Measurements from ENCODE around the gene CNTN6.
"Not testable (repeated sequence)": the region's sequence is repeated elsewhere in the genome, so short reads cannot be mapped to it uniquely, and the experiment has no call there.

The CNTN6 gene

GRCh38 chr3:1287815-1288214 is 195.0 kb downstream of the CNTN6 start:
- no peak for DNase-seq (ENCODE audit: low spot score)

DNA sequence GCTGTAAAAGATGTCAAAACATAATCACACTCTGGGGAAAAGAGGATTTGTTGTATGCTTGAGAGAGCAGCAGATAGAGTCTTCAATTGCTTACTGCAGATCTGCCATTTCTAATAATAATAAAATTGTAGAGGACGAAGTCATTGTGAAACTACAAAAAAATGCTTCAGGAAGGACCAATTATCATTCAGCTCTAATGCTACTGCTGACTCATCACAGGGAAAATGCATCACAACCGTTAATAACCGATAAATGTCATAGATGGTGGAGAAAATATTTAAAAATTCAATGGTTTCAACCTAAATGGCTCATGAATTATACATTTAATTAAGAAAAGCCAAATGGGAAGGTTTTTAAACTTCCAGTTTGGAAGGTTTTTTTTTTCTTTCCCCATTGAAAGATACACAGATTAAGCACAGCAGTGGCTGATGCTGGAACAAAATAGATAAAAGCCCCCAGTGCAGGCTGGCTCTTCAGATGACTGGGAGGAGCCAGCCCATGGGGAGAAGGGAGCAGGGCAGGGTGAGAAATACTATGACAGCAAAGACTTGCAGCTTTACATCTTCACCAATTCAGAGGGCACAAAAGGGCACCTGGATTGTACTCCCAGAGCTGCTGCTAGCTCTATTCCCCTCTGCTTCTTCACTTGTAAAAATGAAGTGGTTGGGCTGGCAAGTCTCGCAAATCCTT is 196.1 kb downstream of the CNTN6 start:
- no peak for DNase-seq (ENCODE audit: low spot score)

DNA sequence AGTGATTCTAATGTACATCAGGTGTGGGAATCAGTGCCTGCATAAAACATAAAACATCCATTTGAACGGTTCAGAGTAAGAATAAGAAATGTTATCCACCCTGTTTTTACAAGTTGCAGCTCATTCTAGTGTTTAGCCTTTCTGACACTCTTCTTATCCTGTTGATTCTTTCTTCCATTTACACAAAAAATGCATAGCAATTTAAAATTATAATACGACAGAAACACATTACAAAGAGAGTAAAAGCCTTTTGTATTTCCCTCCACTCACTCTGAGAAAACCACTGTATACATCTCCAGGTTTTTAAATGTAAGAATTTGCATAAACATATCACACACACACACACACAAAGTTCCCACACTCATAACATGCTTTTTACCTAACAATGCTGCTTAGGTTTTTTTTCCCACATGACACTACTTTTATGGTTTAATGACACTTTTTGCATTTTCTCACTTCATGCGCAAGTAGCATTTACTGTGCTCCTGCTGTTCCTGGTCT is 199.8 kb downstream of the CNTN6 start:
- DNase-seq (ENCODE audit: low spot score), result no peak

DNA sequence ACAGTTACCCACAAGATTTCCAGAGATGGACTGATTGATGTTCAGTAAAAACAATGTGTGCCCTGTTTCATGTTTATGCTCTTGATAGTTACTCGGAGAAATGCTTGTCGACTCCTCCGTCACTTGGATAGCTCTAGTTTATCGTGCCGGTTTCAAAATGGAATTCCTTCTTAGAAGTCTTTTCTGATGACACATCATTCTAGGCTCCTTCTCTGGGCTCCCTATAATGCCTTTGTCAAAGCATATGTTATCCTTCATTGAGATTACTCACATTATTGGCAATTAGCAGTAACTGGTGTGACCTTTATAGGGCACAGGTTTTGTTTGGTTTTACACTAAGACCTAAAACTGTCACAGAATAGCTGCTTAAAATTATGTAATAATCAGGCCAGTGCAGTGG is 201.8 kb downstream of the CNTN6 start:
- DNase-seq (ENCODE audit: low spot score), result no peak

GRCh38 chr3:1318296-1319005 is 225.6 kb downstream of the CNTN6 start:
- no peak for DNase-seq (ENCODE audit: low spot score)

DNA sequence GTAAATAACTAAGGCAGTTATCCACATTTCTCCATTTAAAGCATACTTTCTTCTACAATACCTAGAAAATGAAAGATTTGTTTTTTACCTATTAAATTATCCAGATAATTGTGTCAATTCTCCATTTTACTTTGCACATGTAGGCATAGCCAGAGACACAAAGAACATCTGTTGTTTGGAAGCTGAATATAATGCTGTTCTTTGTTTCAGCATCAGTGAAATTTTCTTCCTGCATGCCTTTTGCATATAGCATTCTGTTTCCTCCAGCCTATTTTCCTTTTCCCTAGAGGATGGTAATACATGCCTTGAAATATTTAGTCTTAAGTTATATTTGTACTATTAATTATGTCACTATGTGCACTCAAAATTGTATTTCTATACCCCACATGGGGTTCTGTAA is 233.7 kb downstream of the CNTN6 start:
- DNase-seq (ENCODE audit: low spot score), result no peak

DNA sequence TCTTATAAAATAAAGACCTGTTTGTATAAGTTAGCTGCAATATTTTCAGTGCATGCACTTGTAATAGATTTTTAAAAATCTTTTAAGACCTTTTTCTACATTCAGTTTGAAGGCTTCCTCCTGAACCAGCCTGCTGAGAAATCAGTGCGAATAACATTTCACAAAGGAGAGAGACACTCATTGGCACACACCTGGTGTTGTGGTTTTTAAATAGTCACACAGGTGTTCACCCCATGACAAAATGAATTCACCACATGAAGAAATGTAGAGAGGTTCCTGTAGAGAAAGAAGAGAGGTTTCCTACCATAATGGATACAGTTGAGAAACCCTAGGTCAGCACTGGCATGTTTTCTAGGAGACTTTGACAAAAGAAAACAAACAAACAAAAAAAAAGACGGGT is 237.3 kb downstream of the CNTN6 start:
- no peak for DNase-seq (ENCODE audit: low spot score)

DNA sequence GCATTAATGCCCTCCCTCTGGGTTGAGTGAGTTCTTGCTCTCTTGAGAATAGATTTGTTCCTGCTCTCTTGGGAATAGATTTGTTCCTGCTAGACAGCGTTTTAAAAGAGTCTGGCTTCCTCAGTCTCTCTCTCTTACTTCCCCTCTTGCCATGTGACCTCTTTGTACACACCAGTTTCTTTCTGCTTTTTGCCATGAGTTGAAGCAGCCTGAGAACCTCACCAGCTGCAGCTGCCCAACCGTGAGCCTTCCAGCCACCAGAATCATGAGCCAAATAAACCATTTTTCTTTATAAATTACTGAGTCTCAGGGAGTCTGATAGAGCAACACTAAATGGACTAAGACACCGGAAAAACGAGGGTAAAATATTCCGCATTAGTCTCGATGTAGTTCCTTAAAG is 253.6 kb downstream of the CNTN6 start:
- DNase-seq (ENCODE audit: low spot score), result no peak

- DNase-seq (ENCODE audit: low spot score), result no peak
Observed at GRCh38 chr3:1348547-1348946, 255.7 kb downstream of the CNTN6 start.

DNA sequence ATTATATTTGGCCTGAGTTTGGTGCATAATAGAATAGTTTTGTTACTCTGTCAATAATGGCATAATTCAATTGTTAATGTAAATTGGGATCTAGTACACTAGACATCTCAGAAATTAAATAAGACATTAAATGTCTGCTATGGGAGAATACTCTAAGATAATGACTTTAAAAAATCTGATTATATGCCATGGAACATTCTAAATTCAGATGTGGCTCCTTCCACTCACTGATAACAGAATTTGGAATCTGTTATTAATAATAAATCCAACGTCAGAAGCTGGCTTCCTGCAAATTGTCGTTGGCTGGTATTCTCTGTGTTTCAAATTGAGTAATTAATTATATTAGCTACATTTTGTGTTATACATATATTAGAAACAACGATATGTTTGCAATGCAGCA is 258.1 kb downstream of the CNTN6 start:
- no peak for DNase-seq (ENCODE audit: low spot score)

DNA sequence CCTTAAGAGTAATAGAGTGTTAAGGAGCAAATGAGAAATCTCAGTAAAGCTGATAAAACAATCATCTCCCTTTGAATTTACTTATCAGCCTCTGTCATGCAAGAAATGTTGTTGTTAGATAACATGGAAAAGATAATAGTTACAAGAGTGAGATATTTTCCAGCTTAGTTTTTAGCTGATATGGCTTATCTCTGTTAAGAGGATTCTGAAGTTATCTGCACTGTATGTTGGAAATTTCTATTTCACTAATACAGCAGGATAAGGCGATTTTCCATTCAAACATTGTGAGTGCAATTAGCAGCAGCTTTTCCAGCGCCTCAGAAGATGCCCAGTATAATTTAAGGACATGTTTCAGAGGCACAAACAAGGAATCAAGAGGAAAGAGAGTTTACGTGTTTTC is 262.9 kb downstream of the CNTN6 start:
- no peak for DNase-seq (ENCODE audit: low spot score)

DNA sequence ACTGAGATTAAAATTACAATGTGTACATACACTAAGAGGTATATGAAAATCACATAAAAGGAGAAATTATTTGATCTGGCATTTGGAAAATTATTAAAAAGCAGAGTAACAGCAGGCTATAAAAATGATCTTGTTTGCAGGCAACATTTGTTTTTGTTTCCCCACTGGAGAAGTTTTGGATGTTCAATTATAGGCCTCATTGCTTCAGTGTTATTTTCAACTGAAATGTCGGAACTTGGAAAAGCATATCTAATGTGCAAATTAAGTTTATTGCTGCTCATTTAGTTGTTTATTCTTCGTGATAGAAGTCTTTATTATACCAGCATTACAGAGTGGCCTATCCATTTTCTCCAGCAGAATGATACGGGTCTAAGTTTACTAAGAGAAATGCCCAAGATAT is 263.3 kb downstream of the CNTN6 start:
- no peak for DNase-seq (ENCODE audit: low spot score)

DNA sequence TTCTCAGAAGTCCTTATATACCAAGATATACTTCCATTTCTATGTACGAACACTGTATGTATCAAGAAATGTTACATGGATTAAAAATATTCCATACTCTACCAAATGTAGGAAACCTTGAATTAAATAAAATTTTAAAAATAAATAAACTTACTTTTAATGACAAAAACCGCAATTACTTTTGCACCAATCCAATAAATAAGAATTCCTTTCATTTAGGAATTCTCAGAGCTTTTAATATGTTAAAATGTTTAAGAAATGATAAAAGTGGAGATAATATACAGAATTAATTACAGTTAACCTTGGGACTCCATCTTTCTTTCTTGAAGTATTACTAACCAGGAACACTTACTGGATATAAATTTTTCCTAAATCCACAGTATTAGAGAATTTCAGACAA is 272.7 kb downstream of the CNTN6 start:
- DNase-seq (ENCODE audit: low spot score), result no peak

- DNase-seq (ENCODE audit: low spot score), result no peak
Observed at GRCh38 chr3:1374471-1374870, 281.6 kb downstream of the CNTN6 start.

DNA sequence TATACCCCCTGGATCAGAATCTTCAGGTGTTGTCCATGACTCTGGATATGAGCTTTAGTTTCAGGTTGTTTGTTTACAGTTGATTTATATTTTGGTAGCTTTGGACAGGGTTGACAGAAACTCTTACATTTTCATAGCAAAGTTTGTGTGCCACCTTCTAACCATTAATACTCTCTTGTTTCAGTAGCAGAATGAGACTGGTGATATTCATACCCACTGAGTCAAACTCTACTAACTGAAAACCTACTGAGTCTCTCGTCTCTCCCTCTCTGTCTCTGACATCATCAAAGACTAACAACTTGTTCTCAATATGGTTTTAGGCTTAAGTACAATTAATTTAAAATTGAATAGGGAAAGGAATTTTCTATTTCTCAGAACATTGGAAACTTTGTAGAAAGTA is 282.3 kb downstream of the CNTN6 start:
- DNase-seq (ENCODE audit: low spot score), result no peak

GRCh38 chr3:1380926-1381646 is 288.3 kb downstream of the CNTN6 start:
- DNase-seq (ENCODE audit: low spot score), result no peak

GRCh38 chr3:1381647-1382036 is 288.8 kb downstream of the CNTN6 start:
- no peak for DNase-seq (ENCODE audit: low spot score)

DNA sequence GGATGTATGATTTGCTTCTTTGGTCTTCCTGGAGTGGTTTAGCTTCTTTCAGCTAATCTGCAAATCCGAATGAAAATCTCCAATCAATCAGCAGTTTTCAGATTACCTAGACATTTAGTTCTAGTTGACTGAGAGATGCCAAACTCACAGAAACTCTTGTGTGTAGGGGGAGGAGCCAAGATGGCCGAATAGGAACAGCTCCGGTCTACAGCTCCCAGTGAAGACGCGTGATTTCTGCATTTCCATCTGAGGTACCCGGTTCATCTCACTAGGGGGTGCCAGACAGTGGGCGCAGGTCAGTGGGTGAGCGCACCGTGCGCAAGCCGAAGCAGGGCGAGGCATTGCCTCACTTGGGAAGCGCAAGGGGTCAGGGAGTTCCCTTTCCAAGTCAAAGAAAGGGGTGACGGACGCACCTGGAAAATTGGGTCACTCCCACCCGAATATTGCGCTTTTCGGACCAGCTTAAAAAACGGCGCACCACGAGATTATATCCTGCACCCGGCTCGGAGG is 294.6 kb downstream of the CNTN6 start:
- not testable (repeated sequence) for DNase-seq (ENCODE audit: low spot score)

- DNase-seq (ENCODE audit: low spot score), result no peak
Observed at GRCh38 chr3:1394188-1394587, 301.4 kb downstream of the CNTN6 start.

DNA sequence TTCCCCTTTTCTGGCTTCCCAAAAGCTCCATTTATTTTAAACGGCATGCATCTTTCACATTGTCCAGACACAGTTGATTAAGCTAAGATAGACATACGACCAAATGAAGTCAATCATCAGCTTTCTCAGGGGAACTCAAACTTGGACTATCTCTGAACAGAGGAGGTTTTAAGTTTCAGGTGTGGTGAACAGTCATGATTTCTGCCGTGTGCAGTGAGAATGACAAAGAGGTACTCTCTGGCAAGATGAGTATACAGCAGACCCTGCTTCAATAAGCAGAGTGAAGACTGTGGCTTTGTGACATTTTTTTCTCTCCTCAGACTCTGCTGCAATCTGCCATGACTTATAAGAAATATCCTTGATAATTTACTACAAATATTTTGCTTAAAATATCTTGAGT is 307.7 kb downstream of the CNTN6 start:
- no peak for DNase-seq (ENCODE audit: low spot score)

GRCh38 chr3:1404270-1404962 is 311.6 kb downstream of the CNTN6 start:
- no peak for DNase-seq (ENCODE audit: low spot score)

GRCh38 chr3:1406250-1406649 is 313.4 kb downstream of the CNTN6 start:
- no peak for DNase-seq (ENCODE audit: low spot score)
